Measurements from ENCODE around the gene PPP2R5A. TPM values are rescaled to one million over a fixed set of nuclear protein-coding genes. Genes with fewer than 3 reads are reported as not detected.

Gene PPP2R5A
- total and polyA plus RNA-seq, 2 of the 8 experiments (the other 6 are each of a cell fraction or from before 2014, with no cell fraction given), result 14.6 to 36.3 TPM

- no peaks in the 10 kb centered on the region for H3K79me2 ChIP-seq (ENCODE audit: control insufficient read depth in 1 of 2, insufficient read depth in 2 of 2, low read length in 2 of 2)
- H3K27me3 ChIP-seq (replicated peaks in 1 of 4; ENCODE audit: control insufficient read depth in 3 of 4, extremely low read depth in 1 of 4, insufficient read depth in 3 of 4, low read length in 3 of 4), result no peaks in the 10 kb centered on the region
- no peak overlapping the region for H4K8ac ChIP-seq (ENCODE audit: extremely low read depth, insufficient read depth, low read length)
- no peak overlapping the region for H3K27ac ChIP-seq (ENCODE audit: low read depth, low read length)
- no peaks in the 10 kb centered on the region for H3K79me1 ChIP-seq (ENCODE audit: low read depth, low read length)
- no peak overlapping the region for H3K4me2 ChIP-seq (ENCODE audit: insufficient read depth in 1 of 2, low read depth in 2 of 2, low read length in 2 of 2)
- H3K9me3 ChIP-seq (ENCODE audit: insufficient read depth in 2 of 2, low read depth in 1 of 2, low read length in 1 of 2), result no peaks in the 10 kb centered on the region
- H2BK120ac ChIP-seq (replicated peaks; ENCODE audit: low read depth, low read length), result no peak overlapping the region
- no peak overlapping the region for H3K4me3 ChIP-seq (ENCODE audit: extremely low read depth in 1 of 4, insufficient read depth in 2 of 4, low read depth in 3 of 4, low read length in 4 of 4)
- H2BK20ac ChIP-seq (ENCODE audit: low read length), result no peak overlapping the region
- H3K36me3 ChIP-seq (ENCODE audit: control insufficient read depth in 2 of 4, insufficient read depth in 4 of 4, low read length in 3 of 4), result peaks cover 8 to 40% (median 14%) of the 10 kb centered on the region in 4 experiments; a peak in 7 of 8 replicates
- H3K23me2 ChIP-seq (ENCODE audit: low read depth, low read length), result no peaks in the 10 kb centered on the region
- H4K91ac ChIP-seq (replicated peaks; ENCODE audit: insufficient read length, low read length), result no peak overlapping the region
- H2AFZ ChIP-seq (ENCODE audit: low read length), result no peak overlapping the region
- H2BK15ac ChIP-seq (ENCODE audit: low read length), result no peak overlapping the region
- H3K14ac ChIP-seq (ENCODE audit: insufficient read length), result no peak overlapping the region
- FAIRE-seq (no peak), DNase-seq (ENCODE audit: low read depth in 1 of 2, low spot score in 2 of 2) (no peak)
- H2BK5ac ChIP-seq (ENCODE audit: low read depth, low read length), result no peak overlapping the region
- H3K23ac ChIP-seq (ENCODE audit: insufficient read length), result no peak overlapping the region
- WGBS, 2 experiments (ENCODE audit: extremely low coverage in 1 of 2, insufficient coverage in 1 of 2, insufficient read length in 1 of 2, insufficient replicate concordance in 2 of 2, low coverage in 1 of 2, low lambda C conversion rate in 2 of 2, missing lambda C conversion rate in 1 of 2), result 83% methylated on average over 5 of the region's 5 CpGs; no CpG with 5 or more reads in 1 of the 2 experiments
- no peak overlapping the region for H2AK5ac ChIP-seq (ENCODE audit: low read depth, low read length)
- no peak overlapping the region for H3K4ac ChIP-seq (replicated peaks; ENCODE audit: insufficient read length, low read depth, low read length)
- ChIA-PET CTCF (ENCODE audit: partially characterized antibody) (interaction anchor here (0.6 to 4.3 kb wide), 10 partner anchors 9 to 406 kb away, joined by 3 to 44 read pairs (median 4); no protein-coding TSS in a partner anchor), POLR2A (ENCODE audit: partially characterized antibody) (interaction anchor here (0.8 to 1.1 kb wide), 3 partner anchors 9 to 292 kb away, joined by 3 to 4 read pairs (median 3); no protein-coding TSS in a partner anchor)
- no peak overlapping the region for H2BK12ac ChIP-seq (ENCODE audit: low read depth, low read length)
- TF ChIP-seq TEAD4 (IDR thresholded peaks at IDR 0.05; ENCODE audit: low read depth, low read length), result no peak
- no peak for TF ChIP-seq ASH2L (IDR thresholded peaks at IDR 0.05; ENCODE audit: low read length)
- TF ChIP-seq SP4 (IDR thresholded peaks at IDR 0.05; ENCODE audit: low read length), result no peak
- TF ChIP-seq ATF3 (IDR thresholded peaks at IDR 0.05; ENCODE audit: insufficient read depth, low read depth, low read length), result no peak
- no peak for TF ChIP-seq SIRT6 (IDR thresholded peaks at IDR 0.05; ENCODE audit: low read length)
- H3K56ac ChIP-seq (replicated peaks; ENCODE audit: insufficient read length, low read depth, low read length), result no peak overlapping the region
- no peak overlapping the region for H4K5ac ChIP-seq (ENCODE audit: insufficient read length, low read depth, low read length)
- H3K4me1 ChIP-seq (replicated peaks in 1 of 4; ENCODE audit: control insufficient read depth in 3 of 4, insufficient read depth in 4 of 4, low read length in 3 of 4), result no peaks in the 10 kb centered on the region
- H4K20me1 ChIP-seq (replicated peaks in 1 of 2; ENCODE audit: control insufficient read depth in 1 of 2, insufficient read depth in 2 of 2, low read length in 2 of 2), result peaks cover 0 to 5% of the 10 kb centered on the region in 2 experiments
- no peak overlapping the region for H3K18ac ChIP-seq (ENCODE audit: extremely low read depth, low read length)
- H3K9ac ChIP-seq (replicated peaks in 1 of 4; ENCODE audit: extremely low read depth in 1 of 4, low read depth in 3 of 4, low read length in 3 of 4), result no peak overlapping the region
These were observed 90.8 kb downstream of the PPP2R5A start for GRCh38 chr1:212375986-212376385.
